Neural progenitor cell (in vitro differentiated cells): ENCODE data around the gene MINDY3.

Experiments used
- CTCF ChIP-seq: fragments of 200-600 bp; sonication (generic); IDR thresholded peaks from 2 replicates; pipeline ENCODE4 v1.5.1; 2017; ENCODE audit warnings: antibody characterized with exemption, mild to moderate bottlenecking
- EZH2 ChIP-seq: fragments of 200-600 bp; sonication (generic); IDR thresholded peaks from 2 replicates; pipeline ENCODE4 v1.6.1; 2017; ENCODE audit warnings: antibody characterized with exemption, mild to moderate bottlenecking, moderate library complexity

DNA sequence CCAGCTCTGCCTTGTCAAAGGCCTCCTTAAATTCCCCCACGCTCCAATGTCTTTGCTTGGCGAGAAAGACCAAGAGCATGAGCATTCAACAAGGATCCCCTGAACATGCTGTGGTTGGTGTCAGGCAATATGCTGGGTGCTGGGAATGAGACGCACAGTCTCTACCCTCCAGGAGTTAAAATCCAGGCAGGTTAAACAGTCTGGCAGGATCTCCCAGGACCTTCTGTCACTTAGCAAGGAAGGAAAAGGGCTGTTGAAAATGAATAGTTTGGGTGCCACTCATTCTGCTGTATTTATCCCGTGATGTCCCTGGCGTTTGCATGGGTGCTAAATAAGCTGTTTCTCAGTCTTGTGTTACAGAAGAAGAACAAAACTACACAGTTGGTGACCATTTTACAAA is 118.7 kb downstream of the MINDY3 start:
- TF ChIP-seq CTCF (no peak), EZH2 (no peak)
